Small intestine (tissue), 7 donors: ENCODE data around the gene FAM163A. TPM values are rescaled to one million over a fixed set of nuclear protein-coding genes. Genes with fewer than 3 reads are reported as not detected.

Experiments used
- DNase-seq, 2 donors: peaks; one replicate each; pipeline versions ENCODE4 v3.0.0 to v3.0.0-alpha.2; 2013
- FAIRE-seq: peaks from 2 replicates; lab custom pipeline; 2012; peaks lifted over from hg19 to GRCh38; lab: Jason Lieb, UNC
- H3K27ac ChIP-seq, 3 donors: one replicate each; pipeline ENCODE4 v1.5.1; 2013; ENCODE audit warnings: low read length in 2 of 3, mild to moderate bottlenecking in 2 of 3, control low read depth in 1 of 3, inconsistent platforms in 1 of 3, low read depth in 1 of 3, moderate library complexity in 1 of 3
- H3K27me3 ChIP-seq, 3 donors: one replicate each; pipeline ENCODE4 v1.6.1; 2013; ENCODE audit warnings: low read length in 3 of 3, inconsistent platforms in 1 of 3; ENCODE audit not compliant: control insufficient read depth in 3 of 3, insufficient read depth in 3 of 3
- H3K36me3 ChIP-seq, 3 donors: one replicate each; pipeline ENCODE4 v1.6.1; 2013; ENCODE audit warnings: low read length in 3 of 3, inconsistent platforms in 1 of 3, low read depth in 1 of 3, mild to moderate bottlenecking in 1 of 3, moderate library complexity in 1 of 3; ENCODE audit not compliant: control insufficient read depth in 3 of 3, insufficient read depth in 2 of 3
- H3K4me1 ChIP-seq, 3 donors: one replicate each; pipeline ENCODE4 v1.6.1; 2013; ENCODE audit warnings: low read length in 2 of 3, inconsistent platforms in 1 of 3, low read depth in 1 of 3, mild to moderate bottlenecking in 1 of 3, moderate library complexity in 1 of 3; ENCODE audit not compliant: control insufficient read depth in 3 of 3, insufficient read depth in 2 of 3
- H3K4me3 ChIP-seq, 3 donors: one replicate each; pipeline ENCODE4 v1.5.1; 2013; ENCODE audit warnings: low read length in 3 of 3, control low read depth in 1 of 3, inconsistent platforms in 1 of 3, low read depth in 1 of 3, mild to moderate bottlenecking in 1 of 3, moderate library complexity in 1 of 3
- H3K9me3 ChIP-seq, 2 donors: one replicate each; pipeline ENCODE4 v1.6.1; 2013; ENCODE audit warnings: low read depth in 1 of 2, low read length in 1 of 2; ENCODE audit not compliant: control insufficient read depth in 2 of 2, insufficient read depth in 1 of 2
- WGBS, 3 donors: extraction: QIAGEN DNeasy Blood & Tissue Kit; methylation state at CpG; one replicate each; pipeline ENCODE4 v1.1.7; 2013; 5-methylcytosine and 5-hydroxymethylcytosine counted together
- polyA plus RNA-seq, 4 donors: library from polyadenylated mRNA; stranded (reverse) in 3 of 4; unstranded in 1 of 4; fragments of 200-250 nt in 3 of 4; fragments of 120-200 nt in 1 of 4; gene quantifications; one replicate each; pipeline versions ENCODE4 v1.2.1 to v1.2.3, GENCODE V29; 2013
- donor health status: healthy with polysubstance abuse.
- donor health status: control.
- donor health status: control.
- donor health status: Bipolar disorder and iron deficiency.
- donor health status: healthy.

The FAM163A gene
- polyA plus RNA-seq, 4 donors = 0.27 to 1.6 (median 0.53) TPM; not detected in 1

DNA sequence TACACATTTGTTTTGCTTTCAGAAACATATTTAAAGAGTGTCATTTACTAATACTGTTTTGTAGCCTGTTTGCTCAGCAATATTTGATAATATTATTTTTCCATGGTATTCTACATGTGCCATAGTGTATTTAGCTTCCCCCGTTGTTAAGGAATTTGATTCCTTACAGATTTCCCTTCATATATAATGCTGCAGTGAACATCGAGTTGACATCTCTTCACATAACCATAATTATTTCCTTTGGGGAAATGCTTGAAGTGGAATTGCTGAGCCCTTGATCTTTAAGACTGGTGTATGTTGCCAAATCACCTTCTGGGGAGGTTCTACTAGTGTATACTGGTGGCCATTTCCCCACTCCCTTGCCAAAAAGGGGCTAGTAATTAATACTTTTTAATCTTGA is 42.6 kb downstream of the FAM163A start:
- FAIRE-seq (no peak), DNase-seq (no peak)
- H3K36me3 ChIP-seq = no peaks in the 10 kb centered on the region
- no peaks in the 10 kb centered on the region for H3K27me3 ChIP-seq
- H3K4me3 ChIP-seq = no peak overlapping the region
- 51 to 56% (median 55%) methylated on average over 2 of the region's 2 CpGs for WGBS, 3 donors
- peaks cover 4 to 47% (median 5%) of the 10 kb centered on the region in 3 donors for H3K4me1 ChIP-seq
- H3K27ac ChIP-seq = peak overlapping the region in 1 of 3 donors; percentile 37
- H3K9me3 ChIP-seq = no peaks in the 10 kb centered on the region

GRCh38 chr1:179786815-179787685 is 44.0 kb downstream of the FAM163A start:
- 23 to 59% (median 34%) methylated on average over 13 of the region's 13 CpGs for WGBS, 3 donors
- DNase-seq = peak in 1 of 2 donors; percentile 67
- Histone ChIP-seq H3K27me3 (no peaks in the 10 kb centered on the region), H3K4me3 (no peak overlapping the region), H3K4me1 (peaks cover 4 to 51% (median 5%) of the 10 kb centered on the region in 3 donors), H3K9me3 (no peaks in the 10 kb centered on the region), H3K36me3 (no peaks in the 10 kb centered on the region), H3K27ac (peak overlapping the region in 1 of 3 donors; percentile 17)
- no peak for FAIRE-seq

- FAIRE-seq = no peak
- no peak for DNase-seq
- Histone ChIP-seq H3K9me3 (no peaks in the 10 kb centered on the region), H3K27me3 (no peaks in the 10 kb centered on the region), H3K4me1 (peaks cover 0 to 45% (median 5%) of the 10 kb centered on the region in 3 donors), H3K27ac (no peak overlapping the region), H3K36me3 (no peaks in the 10 kb centered on the region), H3K4me3 (no peak overlapping the region)
- WGBS, 3 donors = 41 to 64% (median 45%) methylated on average over 6 of the region's 6 CpGs
These were observed 45.2 kb downstream of the FAM163A start for GRCh38 chr1:179788259-179788658.

DNA sequence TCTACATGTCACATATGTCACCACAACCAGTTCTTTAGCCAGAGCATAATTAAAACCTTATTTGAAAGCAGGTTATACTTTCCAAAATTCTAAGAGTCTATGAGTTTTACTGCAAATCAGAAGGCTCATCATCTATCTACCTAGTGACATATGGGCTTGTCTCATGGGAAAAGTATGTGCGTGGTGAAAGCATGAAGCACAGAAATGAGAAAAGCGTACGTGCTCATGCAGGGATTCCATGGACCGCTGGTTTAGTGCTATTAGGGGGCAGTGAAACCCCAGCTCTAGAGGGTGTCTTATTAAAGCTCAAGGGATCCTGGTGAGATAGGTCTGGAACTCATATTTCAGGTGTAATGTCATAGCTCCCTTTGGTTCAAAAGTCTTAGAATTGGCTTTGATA is 50.2 kb downstream of the FAM163A start:
- FAIRE-seq = no peak
- DNase-seq = no peak
- Histone ChIP-seq H3K27me3 (no peaks in the 10 kb centered on the region), H3K27ac (no peak overlapping the region), H3K36me3 (no peaks in the 10 kb centered on the region), H3K4me1 (peaks cover 0 to 31% (median 4%) of the 10 kb centered on the region in 3 donors), H3K9me3 (no peaks in the 10 kb centered on the region), H3K4me3 (no peak overlapping the region)
- 89 to 97% (median 96%) methylated on average over 4 of the region's 4 CpGs for WGBS, 3 donors

DNA sequence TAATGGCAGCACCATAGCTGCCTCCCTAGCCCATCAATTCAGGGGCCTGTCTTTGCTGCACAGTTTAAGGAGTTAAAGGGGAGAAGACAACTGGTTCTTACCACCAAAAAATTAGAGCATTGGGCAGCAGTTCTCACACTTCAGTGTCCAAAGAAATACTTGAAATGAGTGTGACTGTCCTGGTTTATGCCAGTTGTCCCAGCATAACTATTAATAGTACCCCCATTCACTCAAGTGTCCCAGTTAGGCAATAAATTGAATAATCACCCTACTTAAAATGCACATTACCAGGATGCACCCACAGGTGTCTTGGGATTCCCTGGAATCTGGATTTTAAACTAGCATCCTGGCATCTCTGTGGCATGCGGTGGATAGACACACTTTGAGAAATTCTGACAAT is 51.1 kb downstream of the FAM163A start:
- Histone ChIP-seq H3K4me3 (no peak overlapping the region), H3K27me3 (no peaks in the 10 kb centered on the region), H3K36me3 (no peaks in the 10 kb centered on the region), H3K9me3 (no peaks in the 10 kb centered on the region), H3K4me1 (peaks cover 0 to 28% (median 1%) of the 10 kb centered on the region in 3 donors), H3K27ac (peak overlapping the region in 1 of 3 donors; percentile 43)
- FAIRE-seq = no peak
- DNase-seq = no peak
- 41 to 83% (median 68%) methylated on average over 1 of the region's 1 CpG for WGBS, 3 donors

GRCh38 chr1:179794669-179795068 is 51.6 kb downstream of the FAM163A start:
- 7 to 30% (median 18%) methylated on average over 4 of the region's 4 CpGs for WGBS, 3 donors
- Histone ChIP-seq H3K27ac (peak overlapping the region in 1 of 3 donors; percentile 43), H3K27me3 (no peaks in the 10 kb centered on the region), H3K36me3 (no peaks in the 10 kb centered on the region), H3K4me3 (no peak overlapping the region), H3K4me1 (peaks cover 0 to 28% (median 1%) of the 10 kb centered on the region in 3 donors), H3K9me3 (no peaks in the 10 kb centered on the region)
- peak; percentile 65 to 89 for DNase-seq
- FAIRE-seq = no peak

GRCh38 chr1:179798213-179798863 is 55.2 kb downstream of the FAM163A start:
- WGBS, 3 donors = 84 to 91% (median 89%) methylated on average over 10 of the region's 10 CpGs
- Histone ChIP-seq H3K27me3 (no peaks in the 10 kb centered on the region), H3K4me3 (no peak overlapping the region), H3K4me1 (peaks cover 0 to 18% (median 1%) of the 10 kb centered on the region in 3 donors), H3K9me3 (no peaks in the 10 kb centered on the region), H3K36me3 (no peaks in the 10 kb centered on the region), H3K27ac (no peak overlapping the region)
- no peak for DNase-seq
- FAIRE-seq = no peak

- no peaks in the 10 kb centered on the region for H3K36me3 ChIP-seq
- H3K4me3 ChIP-seq = no peak overlapping the region
- 90 to 96% (median 94%) methylated on average over 6 of the region's 6 CpGs for whole genome bisulfite sequencing, 3 donors
- H3K27me3 ChIP-seq = no peaks in the 10 kb centered on the region
- no peaks in the 10 kb centered on the region for H3K9me3 ChIP-seq
- H3K4me1 ChIP-seq = peaks cover 0 to 17% (median 0%) of the 10 kb centered on the region in 3 donors
- H3K27ac ChIP-seq = no peak overlapping the region
- FAIRE-seq (no peak), DNase-seq (no peak)
These were observed 55.9 kb downstream of the FAM163A start for GRCh38 chr1:179798864-179799516.
